ENCODE measurements around the gene GRAMD1B. TPM values are rescaled to one million over a fixed set of nuclear protein-coding genes. Genes with fewer than 3 reads are reported as not detected.

Gene GRAMD1B
- total RNA-seq, 1 donor from 2014 or later, result 8.5 TPM

- Mint-ChIP-seq H3K27me3 (ENCODE audit: low read depth) (no peaks in the 10 kb centered on the region), H3K4me1 (peaks cover 13% of the 10 kb centered on the region), H3K36me3 (ENCODE audit: low read depth) (no peaks in the 10 kb centered on the region), H3K27ac (ENCODE audit: unreplicated experiment) (peak overlapping the region; percentile 32), H3K9me3 (no peaks in the 10 kb centered on the region), H3K4me3 (no peak overlapping the region)
- DNase-seq (ENCODE audit: low read depth, low spot score), result no peak
- no peak for TF ChIP-seq CTCF (conservative IDR thresholded peaks at IDR 0.05)
Observed at GRCh38 chr11:123480290-123480815, 50.3 kb downstream of the GRAMD1B start.

GRCh38 chr11:123480882-123481281 is 50.8 kb downstream of the GRAMD1B start:
- TF ChIP-seq CTCF (conservative IDR thresholded peaks at IDR 0.05), result no peak
- no peaks in the 10 kb centered on the region for H3K36me3 Mint-ChIP-seq (ENCODE audit: low read depth)
- H3K4me3 Mint-ChIP-seq, result no peak overlapping the region
- DNase-seq (ENCODE audit: low read depth, low spot score), result no peak
- peaks cover 13% of the 10 kb centered on the region for H3K4me1 Mint-ChIP-seq
- no peak overlapping the region for H3K27ac Mint-ChIP-seq (ENCODE audit: unreplicated experiment)
- no peaks in the 10 kb centered on the region for H3K27me3 Mint-ChIP-seq (ENCODE audit: low read depth)
- no peaks in the 10 kb centered on the region for H3K9me3 Mint-ChIP-seq

DNA sequence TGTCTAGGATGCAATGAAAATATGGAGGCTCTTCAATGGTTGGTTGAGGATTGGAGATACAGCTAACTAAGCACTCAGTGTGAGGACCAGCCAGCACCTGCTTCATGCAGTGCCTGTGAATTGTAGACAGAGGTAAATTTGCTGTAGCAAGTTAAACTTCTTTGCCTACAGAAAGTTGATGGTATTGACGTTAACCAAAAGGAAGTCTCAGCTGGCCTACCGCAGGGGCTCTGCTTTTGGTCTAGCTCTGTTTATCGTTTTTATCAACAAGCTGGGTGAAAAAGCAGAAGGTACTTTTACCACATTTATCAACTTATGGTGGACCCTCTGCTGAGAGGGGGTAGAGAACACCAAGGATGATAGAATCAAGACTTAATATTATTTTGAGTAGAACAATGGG is 51.6 kb downstream of the GRAMD1B start:
- H3K9me3 Mint-ChIP-seq, result no peaks in the 10 kb centered on the region
- no peaks in the 10 kb centered on the region for H3K27me3 Mint-ChIP-seq (ENCODE audit: low read depth)
- no peak overlapping the region for H3K4me3 Mint-ChIP-seq
- TF ChIP-seq CTCF (conservative IDR thresholded peaks at IDR 0.05), result no peak
- H3K4me1 Mint-ChIP-seq, result peaks cover 13% of the 10 kb centered on the region
- no peaks in the 10 kb centered on the region for H3K36me3 Mint-ChIP-seq (ENCODE audit: low read depth)
- no peak overlapping the region for H3K27ac Mint-ChIP-seq (ENCODE audit: unreplicated experiment)
- no peak for DNase-seq (ENCODE audit: low read depth, low spot score)

DNA sequence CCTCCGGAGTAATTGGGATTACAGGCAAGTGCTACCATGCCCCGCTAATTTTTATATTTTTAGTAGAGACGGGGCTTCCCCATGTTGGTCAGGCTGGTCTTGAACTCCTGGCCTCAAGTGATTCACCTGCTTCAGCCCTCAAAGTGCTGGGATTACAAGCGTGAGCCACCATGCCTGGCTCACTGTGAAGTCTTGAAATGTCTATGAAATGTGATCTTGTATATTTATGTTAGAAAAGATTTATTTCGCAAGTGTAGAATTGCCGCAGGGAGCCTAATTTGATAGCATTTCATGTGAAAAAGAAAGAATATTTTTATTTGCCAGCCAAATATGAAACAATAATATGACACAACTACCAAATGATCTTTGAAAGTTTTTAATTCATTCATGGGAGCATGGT is 52.1 kb downstream of the GRAMD1B start:
- Mint-ChIP-seq H3K36me3 (ENCODE audit: low read depth) (no peaks in the 10 kb centered on the region), H3K27me3 (ENCODE audit: low read depth) (no peaks in the 10 kb centered on the region), H3K4me1 (peaks cover 13% of the 10 kb centered on the region), H3K9me3 (no peaks in the 10 kb centered on the region), H3K27ac (ENCODE audit: unreplicated experiment) (no peak overlapping the region), H3K4me3 (no peak overlapping the region)
- no peak for DNase-seq (ENCODE audit: low read depth, low spot score)
- TF ChIP-seq CTCF (conservative IDR thresholded peaks at IDR 0.05), result no peak

GRCh38 chr11:123483058-123483457 is 53.0 kb downstream of the GRAMD1B start:
- no peaks in the 10 kb centered on the region for H3K27me3 Mint-ChIP-seq (ENCODE audit: low read depth)
- H3K9me3 Mint-ChIP-seq, result no peaks in the 10 kb centered on the region
- H3K27ac Mint-ChIP-seq (ENCODE audit: unreplicated experiment), result no peak overlapping the region
- no peak for TF ChIP-seq CTCF (conservative IDR thresholded peaks at IDR 0.05)
- no peak overlapping the region for H3K4me3 Mint-ChIP-seq
- DNase-seq (ENCODE audit: low read depth, low spot score), result no peak
- H3K4me1 Mint-ChIP-seq, result peaks cover 12% of the 10 kb centered on the region
- no peaks in the 10 kb centered on the region for H3K36me3 Mint-ChIP-seq (ENCODE audit: low read depth)

- Mint-ChIP-seq H3K36me3 (ENCODE audit: low read depth) (no peaks in the 10 kb centered on the region), H3K4me3 (no peak overlapping the region), H3K27ac (ENCODE audit: unreplicated experiment) (no peak overlapping the region), H3K9me3 (no peaks in the 10 kb centered on the region), H3K4me1 (peaks cover 9% of the 10 kb centered on the region), H3K27me3 (ENCODE audit: low read depth) (no peaks in the 10 kb centered on the region)
- DNase-seq (ENCODE audit: low read depth, low spot score), result no peak
- TF ChIP-seq CTCF (conservative IDR thresholded peaks at IDR 0.05), result no peak
Observed at GRCh38 chr11:123483466-123483865, 53.4 kb downstream of the GRAMD1B start.
